GM12864 (cell line): Measurements from ENCODE around the gene KIF5B.

Experiments used
- DNase-seq: peaks from one replicate; pipeline ENCODE4 v3.0.0-alpha.2; 2011; ENCODE audit warnings: low read depth
- H3K4me3 ChIP-seq: 2 replicates; pipeline ENCODE4 v1.5.1; 2011; ENCODE audit warnings: mild to moderate bottlenecking, low read depth, low read length, control low read depth
- TF ChIP-seq, protein P1 (sequence below): IDR thresholded peaks from 2 replicates; pipeline ENCODE4 v1.5.1; 2011; ENCODE audit warnings: low read depth, mild to moderate bottlenecking, moderate library complexity, low read length, control low read depth, inconsistent platforms; ENCODE audit errors: missing control alignments

Gene KIF5B

DNA sequence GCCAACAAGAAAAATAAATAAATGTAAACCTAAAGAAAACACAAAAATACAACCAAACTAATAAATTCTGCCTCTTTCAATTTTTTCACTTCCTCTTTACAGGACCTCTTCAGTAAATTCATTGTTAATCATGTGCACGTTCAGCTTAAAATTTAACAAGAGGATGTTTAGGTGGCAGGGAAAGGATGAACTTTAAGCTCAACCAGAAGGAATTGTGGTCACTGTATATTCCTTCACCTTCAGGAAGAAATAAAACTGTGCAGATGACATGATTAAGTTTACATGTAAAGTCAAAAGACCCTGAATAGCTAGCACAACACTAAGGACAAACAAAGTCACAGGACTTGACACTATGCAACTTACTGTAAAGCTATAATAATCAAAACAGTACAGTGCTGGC is 33.0 kb downstream of the KIF5B start:
- TF ChIP-seq, protein P1, sequence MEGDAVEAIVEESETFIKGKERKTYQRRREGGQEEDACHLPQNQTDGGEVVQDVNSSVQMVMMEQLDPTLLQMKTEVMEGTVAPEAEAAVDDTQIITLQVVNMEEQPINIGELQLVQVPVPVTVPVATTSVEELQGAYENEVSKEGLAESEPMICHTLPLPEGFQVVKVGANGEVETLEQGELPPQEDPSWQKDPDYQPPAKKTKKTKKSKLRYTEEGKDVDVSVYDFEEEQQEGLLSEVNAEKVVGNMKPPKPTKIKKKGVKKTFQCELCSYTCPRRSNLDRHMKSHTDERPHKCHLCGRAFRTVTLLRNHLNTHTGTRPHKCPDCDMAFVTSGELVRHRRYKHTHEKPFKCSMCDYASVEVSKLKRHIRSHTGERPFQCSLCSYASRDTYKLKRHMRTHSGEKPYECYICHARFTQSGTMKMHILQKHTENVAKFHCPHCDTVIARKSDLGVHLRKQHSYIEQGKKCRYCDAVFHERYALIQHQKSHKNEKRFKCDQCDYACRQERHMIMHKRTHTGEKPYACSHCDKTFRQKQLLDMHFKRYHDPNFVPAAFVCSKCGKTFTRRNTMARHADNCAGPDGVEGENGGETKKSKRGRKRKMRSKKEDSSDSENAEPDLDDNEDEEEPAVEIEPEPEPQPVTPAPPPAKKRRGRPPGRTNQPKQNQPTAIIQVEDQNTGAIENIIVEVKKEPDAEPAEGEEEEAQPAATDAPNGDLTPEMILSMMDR = no peak
- DNase-seq = no peak
- H3K4me3 ChIP-seq = no peak overlapping the region

DNA sequence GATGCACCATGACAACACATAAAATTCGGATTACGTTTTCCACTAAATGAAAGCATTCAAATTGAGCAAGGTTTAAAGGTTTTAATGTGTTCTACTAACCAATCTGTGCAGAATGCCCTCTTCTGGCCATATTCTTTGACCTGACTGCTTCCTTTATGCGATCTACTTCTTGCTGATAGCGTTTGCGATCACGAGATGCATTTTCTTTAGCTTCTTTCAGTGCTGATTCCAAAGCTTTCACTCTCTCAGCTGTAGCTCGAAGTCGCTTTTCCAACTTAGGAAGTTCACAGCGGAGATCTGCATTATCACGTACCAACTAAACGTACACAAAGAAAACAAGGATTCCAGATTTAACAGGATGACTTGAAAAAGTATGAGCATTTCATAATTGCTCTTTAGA is 39.2 kb downstream of the KIF5B start:
- TF ChIP-seq, protein P1 = no peak
- no peak overlapping the region for H3K4me3 ChIP-seq
- DNase-seq = no peak

DNA sequence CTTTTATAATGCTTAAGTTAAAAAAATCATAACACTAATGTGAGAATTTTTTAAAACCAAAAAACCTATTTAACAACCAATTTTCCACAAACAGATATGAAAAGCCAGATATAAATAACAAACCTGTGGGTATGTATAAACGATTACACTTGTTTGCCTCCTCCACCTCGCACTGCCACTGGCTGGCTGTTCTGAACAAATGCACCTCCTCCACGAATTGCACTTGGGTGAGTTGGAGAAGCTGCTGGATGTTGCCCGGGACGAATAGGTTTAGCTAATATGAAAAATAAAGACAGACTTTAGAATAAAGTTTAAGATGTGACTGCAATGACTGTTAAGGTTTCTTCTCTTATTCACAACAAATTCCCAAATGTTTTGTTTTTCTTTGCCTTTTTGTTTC is 40.8 kb downstream of the KIF5B start:
- H3K4me3 ChIP-seq = no peak overlapping the region
- no peak for DNase-seq
- TF ChIP-seq, protein P1 = no peak

- no peak for DNase-seq
- TF ChIP-seq, protein P1 = no peak
- H3K4me3 ChIP-seq = no peak overlapping the region
Measured at GRCh38 chr10:32007026-32007425, 49.2 kb downstream of the KIF5B start.

DNA sequence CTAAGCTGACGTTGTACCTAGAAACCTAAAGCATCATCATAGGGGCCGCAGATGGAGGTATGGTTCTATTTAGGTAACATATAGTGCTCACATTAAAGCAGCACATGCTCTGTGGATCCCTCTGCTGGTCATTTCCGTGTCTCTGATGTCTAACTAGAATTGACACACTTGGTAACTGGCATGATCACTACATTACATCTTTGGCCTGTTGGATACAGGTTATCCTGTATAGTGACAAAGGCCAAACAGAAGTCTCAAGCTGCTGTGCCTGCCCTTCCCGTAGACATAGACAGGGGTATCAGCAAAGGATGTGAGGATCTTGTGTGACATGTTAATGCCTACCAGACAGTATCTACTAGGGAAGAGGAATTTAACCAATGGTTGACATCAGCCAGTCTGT is 51.2 kb downstream of the KIF5B start:
- no peak overlapping the region for H3K4me3 ChIP-seq
- TF ChIP-seq, protein P1 = peak; percentile 71
- DNase-seq = peak; percentile 5

DNA sequence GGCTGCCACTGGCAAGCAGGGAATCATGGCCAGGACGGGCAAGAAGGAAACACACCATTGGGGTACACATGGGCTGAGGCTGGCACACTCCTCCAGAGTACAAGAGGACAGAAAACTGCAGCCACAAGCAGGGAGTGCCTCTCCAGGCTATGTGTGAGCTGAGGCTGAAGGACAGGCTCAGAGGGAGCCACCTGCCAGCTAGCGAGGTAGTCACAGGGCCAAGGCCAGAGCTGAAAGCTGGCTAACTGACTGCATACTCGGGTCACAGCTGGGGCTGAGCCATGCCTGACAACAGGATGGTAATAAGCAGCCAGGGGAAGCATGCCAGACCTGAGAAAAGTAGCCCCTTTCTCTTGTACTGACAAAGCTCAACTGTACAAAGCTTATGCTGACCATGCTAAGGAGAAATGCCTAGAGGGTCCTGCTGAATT is 52.0 kb downstream of the KIF5B start:
- TF ChIP-seq, protein P1 = no peak
- no peak overlapping the region for H3K4me3 ChIP-seq
- no peak for DNase-seq

DNA sequence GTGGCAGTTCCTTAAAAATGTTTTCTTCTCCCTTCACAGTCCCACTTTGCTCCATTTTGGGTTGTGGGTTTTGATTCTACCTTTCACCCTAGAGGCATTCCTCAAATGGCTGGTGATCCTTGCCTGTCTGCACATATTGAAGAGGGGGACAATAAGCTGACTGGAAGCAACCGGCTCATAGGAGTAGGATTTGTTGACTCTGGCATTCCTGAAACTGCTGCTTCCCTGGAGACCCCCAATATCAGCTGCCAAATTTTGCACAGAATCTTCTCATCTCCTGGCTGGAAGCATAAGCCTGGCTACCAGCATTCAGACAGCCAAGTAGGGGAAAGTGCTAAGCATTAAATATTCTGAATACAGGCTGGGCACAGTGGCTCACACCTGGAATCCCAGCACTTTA is 53.7 kb downstream of the KIF5B start:
- no peak for DNase-seq
- no peak overlapping the region for H3K4me3 ChIP-seq
- TF ChIP-seq, protein P1 = no peak
